ENCODE results near the gene EGFL7.

- TF ChIP-seq ZNF263 (CRISPR knock-in tag; IDR thresholded peaks at IDR 0.05; ENCODE audit: low read depth): no peak
- TF ChIP-seq FOXK1 (CRISPR knock-in tag; IDR thresholded peaks at IDR 0.05): no peak
- TF ChIP-seq CTCF (IDR thresholded peaks at IDR 0.05): no peak
- no peak for TF ChIP-seq ETV6 (CRISPR knock-in tag; IDR thresholded peaks at IDR 0.05)
Observed at GRCh38 chr9:136675477-136676296, 13.0 kb downstream of the EGFL7 start.
